Ishikawa (cell line): Measurements from ENCODE around the gene SBK1.

ENCODE experiments used
- CEBPB ChIP-seq: IDR thresholded peaks from 2 replicates; pipeline ENCODE4 v1.6.1; 2012
- CREB1 ChIP-seq: IDR thresholded peaks from 2 replicates; pipeline ENCODE4 v1.6.1; 2012; ENCODE audit warnings: low read depth
- EGR1 ChIP-seq: IDR thresholded peaks from 2 replicates; pipeline ENCODE4 v1.6.1; 2012
- EP300 ChIP-seq: IDR thresholded peaks from 2 replicates; pipeline ENCODE4 v1.6.1; 2012; ENCODE audit warnings: borderline replicate concordance
- FOXM1 ChIP-seq: IDR thresholded peaks from 2 replicates; pipeline ENCODE4 v1.6.1; 2012; ENCODE audit warnings: low read depth, borderline replicate concordance
- NFIC ChIP-seq: IDR thresholded peaks from 2 replicates; pipeline ENCODE4 v1.6.1; 2012
- RAD21 ChIP-seq: IDR thresholded peaks from 2 replicates; pipeline ENCODE4 v1.6.1; 2012; ENCODE audit warnings: low read depth
- TAF1 ChIP-seq: IDR thresholded peaks from 2 replicates; pipeline ENCODE4 v1.6.1; 2012; ENCODE audit warnings: low read depth, mild to moderate bottlenecking
- TCF12 ChIP-seq: IDR thresholded peaks from 2 replicates; pipeline ENCODE4 v1.6.1; 2012; ENCODE audit warnings: low read depth
- TEAD4 ChIP-seq: IDR thresholded peaks from 2 replicates; pipeline ENCODE4 v1.6.1; 2012
- YY1 ChIP-seq: IDR thresholded peaks from 2 replicates; pipeline ENCODE4 v1.6.1; 2012; ENCODE audit warnings: low read depth
- ZBTB7A ChIP-seq: IDR thresholded peaks from 2 replicates; pipeline ENCODE4 v1.6.1; 2012; ENCODE audit warnings: low read depth
- TF ChIP-seq, protein P1 (sequence below): IDR thresholded peaks from 2 replicates; pipeline ENCODE4 v1.6.1; 2012
- TF ChIP-seq, protein P2 (sequence below): IDR thresholded peaks from 2 replicates; pipeline ENCODE4 v1.6.1; 2012; ENCODE audit warnings: low read depth, mild to moderate bottlenecking
- TF ChIP-seq, protein P3 (sequence below): IDR thresholded peaks from 2 replicates; pipeline ENCODE4 v1.6.1; 2012

The SBK1 gene

DNA sequence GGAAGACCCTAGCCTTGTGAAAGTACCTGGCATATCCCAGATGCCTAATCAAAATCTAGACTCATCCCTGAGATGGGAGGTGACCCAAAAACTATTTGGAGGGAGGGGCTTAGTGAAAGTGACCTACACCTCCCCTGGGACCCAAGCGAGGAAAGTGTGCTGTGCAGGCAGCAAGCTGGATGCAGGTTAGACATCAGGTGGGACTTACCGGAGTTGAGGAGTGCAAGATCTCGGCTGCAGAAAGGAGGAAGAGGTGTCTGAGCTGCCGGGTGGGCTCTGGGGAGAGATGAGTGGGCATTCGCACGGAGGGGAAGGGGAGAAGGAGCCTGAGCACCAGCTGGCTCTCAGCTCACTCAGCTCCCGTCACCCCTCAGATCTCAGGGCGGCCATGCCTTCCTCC, 10.3 kb upstream of the SBK1 start:
- TF ChIP-seq RAD21 (no peak), TAF1 (no peak), YY1 (no peak), ZBTB7A (no peak), NFIC (no peak), FOXM1 (no peak), TCF12 (no peak)
- TF ChIP-seq, protein P1, sequence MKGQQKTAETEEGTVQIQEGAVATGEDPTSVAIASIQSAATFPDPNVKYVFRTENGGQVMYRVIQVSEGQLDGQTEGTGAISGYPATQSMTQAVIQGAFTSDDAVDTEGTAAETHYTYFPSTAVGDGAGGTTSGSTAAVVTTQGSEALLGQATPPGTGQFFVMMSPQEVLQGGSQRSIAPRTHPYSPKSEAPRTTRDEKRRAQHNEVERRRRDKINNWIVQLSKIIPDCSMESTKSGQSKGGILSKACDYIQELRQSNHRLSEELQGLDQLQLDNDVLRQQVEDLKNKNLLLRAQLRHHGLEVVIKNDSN, result no peak
- TF ChIP-seq, protein P2, sequence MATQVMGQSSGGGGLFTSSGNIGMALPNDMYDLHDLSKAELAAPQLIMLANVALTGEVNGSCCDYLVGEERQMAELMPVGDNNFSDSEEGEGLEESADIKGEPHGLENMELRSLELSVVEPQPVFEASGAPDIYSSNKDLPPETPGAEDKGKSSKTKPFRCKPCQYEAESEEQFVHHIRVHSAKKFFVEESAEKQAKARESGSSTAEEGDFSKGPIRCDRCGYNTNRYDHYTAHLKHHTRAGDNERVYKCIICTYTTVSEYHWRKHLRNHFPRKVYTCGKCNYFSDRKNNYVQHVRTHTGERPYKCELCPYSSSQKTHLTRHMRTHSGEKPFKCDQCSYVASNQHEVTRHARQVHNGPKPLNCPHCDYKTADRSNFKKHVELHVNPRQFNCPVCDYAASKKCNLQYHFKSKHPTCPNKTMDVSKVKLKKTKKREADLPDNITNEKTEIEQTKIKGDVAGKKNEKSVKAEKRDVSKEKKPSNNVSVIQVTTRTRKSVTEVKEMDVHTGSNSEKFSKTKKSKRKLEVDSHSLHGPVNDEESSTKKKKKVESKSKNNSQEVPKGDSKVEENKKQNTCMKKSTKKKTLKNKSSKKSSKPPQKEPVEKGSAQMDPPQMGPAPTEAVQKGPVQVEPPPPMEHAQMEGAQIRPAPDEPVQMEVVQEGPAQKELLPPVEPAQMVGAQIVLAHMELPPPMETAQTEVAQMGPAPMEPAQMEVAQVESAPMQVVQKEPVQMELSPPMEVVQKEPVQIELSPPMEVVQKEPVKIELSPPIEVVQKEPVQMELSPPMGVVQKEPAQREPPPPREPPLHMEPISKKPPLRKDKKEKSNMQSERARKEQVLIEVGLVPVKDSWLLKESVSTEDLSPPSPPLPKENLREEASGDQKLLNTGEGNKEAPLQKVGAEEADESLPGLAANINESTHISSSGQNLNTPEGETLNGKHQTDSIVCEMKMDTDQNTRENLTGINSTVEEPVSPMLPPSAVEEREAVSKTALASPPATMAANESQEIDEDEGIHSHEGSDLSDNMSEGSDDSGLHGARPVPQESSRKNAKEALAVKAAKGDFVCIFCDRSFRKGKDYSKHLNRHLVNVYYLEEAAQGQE, result no peak
- TF ChIP-seq, protein P3, sequence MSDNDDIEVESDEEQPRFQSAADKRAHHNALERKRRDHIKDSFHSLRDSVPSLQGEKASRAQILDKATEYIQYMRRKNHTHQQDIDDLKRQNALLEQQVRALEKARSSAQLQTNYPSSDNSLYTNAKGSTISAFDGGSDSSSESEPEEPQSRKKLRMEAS, result no peak

DNA sequence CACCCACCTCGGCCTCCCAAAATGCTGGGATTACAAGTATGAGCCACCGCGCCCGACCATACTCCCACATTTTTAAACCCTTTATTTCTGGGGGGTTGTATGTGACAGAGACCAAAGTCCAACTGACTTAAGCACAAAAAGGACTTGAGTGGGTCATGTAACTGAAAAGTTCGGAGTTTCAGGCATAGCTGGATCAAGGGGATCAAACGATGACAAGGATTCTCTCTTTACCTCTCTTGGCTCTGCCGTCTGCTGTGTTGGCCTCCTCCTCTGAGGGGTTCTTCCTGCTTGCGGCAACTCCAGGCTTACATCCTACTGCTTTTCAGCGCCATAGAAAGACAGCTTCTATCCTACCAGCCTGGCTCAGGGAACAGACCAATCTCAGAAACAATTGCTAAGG, 9.2 kb upstream of the SBK1 start:
- TF ChIP-seq, protein P3, result no peak
- TF ChIP-seq EP300 (no peak), EGR1 (no peak), CREB1 (no peak), NFIC (no peak), TAF1 (no peak), TCF12 (no peak), CEBPB (no peak), YY1 (no peak), RAD21 (no peak), FOXM1 (no peak), TEAD4 (no peak), ZBTB7A (no peak)
- TF ChIP-seq, protein P2, result no peak
- TF ChIP-seq, protein P1, result no peak

DNA sequence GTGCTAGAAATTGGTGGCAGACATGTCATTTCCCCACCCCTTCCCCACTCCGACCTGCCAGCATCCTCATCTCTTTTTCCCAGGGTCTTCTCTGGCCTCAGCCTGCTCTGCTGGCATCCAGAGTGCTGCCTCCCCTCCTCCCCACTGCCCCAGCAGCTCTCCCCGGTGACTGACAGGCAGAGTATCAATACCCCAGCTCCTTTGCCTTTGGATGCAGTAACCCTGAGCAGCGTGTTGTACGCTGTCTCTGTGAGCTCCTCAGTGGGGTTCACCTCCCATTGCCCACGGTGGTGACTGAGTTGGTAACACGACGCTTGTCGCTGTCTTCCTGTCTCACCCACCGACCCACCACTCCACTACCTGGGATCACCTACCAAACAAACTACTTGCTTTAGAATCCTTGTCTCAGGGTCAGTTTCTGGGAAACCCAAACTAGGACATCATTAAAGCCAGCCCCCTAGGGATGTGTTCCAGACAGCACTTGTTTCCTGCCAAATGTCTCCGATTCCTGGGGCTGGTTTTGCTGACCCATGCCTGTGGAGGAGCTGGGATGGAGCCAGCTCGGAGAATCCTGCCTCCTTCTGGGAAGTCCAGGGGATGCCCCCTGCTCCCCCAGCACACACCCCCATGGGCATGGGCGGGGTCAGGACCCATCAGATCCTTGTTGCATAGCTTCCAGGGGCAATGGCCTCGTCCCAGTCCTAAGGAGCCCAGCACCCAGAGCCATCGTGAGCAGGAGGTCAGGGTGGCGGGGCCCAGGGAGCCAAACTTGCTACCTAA, 8.3 kb upstream of the SBK1 start:
- TF ChIP-seq EGR1 (no peak), YY1 (no peak), ZBTB7A (no peak), NFIC (no peak)
- TF ChIP-seq, protein P3, result no peak

DNA sequence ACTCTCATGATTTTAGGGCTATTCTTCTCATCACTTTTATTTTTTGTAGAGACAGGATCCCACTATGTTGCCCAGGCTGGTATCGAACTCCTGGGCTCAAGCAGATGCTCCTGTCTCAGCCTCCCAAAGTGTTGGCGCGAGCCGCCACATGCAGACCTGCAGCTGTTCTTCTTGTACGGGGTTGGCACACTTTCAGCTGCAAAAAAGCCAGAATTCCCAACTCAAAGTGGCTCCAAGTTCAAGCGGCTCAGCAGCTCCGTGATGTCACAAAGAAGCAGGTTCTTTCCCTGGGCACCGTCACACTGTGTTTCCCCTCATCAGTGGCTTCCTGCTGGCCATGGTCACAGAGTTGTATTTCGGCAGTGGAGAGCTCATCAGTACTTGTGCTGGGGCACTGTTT, 6.7 kb upstream of the SBK1 start:
- TF ChIP-seq ZBTB7A (no peak), TCF12 (no peak), CREB1 (no peak), FOXM1 (no peak), CEBPB (no peak), EGR1 (no peak), EP300 (no peak), TEAD4 (no peak), YY1 (no peak), NFIC (no peak), TAF1 (no peak), RAD21 (no peak)
- TF ChIP-seq, protein P2, result no peak
- TF ChIP-seq, protein P1, result no peak
- TF ChIP-seq, protein P3, result no peak
